HCT116 (cell line): Measurements from ENCODE around the gene CASP6. TPM values are rescaled to one million over a fixed set of nuclear protein-coding genes. Genes with fewer than 3 reads are reported as not detected.

Source experiments
- ATAC-seq: fragments of 200-7000 bp; cut with Tn5 transposase; 2 replicates; pipeline ENCODE4 v1.9.1; 2020; ENCODE audit warnings: mild to moderate bottlenecking, moderate library complexity
- BruUV-seq: library from RNA; stranded (reverse); fragments of 400-500 nt; replicated peaks from 2 replicates; lab custom pipeline; 2021; lab: Mats Ljungman, UMichigan
- CTCF ChIA-PET: fragments of 300-600 bp; sonication (Branson Sonifier 250); formaldehyde crosslinking; loops from one replicate; lab custom pipeline; 2021; ENCODE audit warnings: antibody characterized with exemption; lab: Charles Lee
- POLR2A ChIA-PET: fragments of 300-600, 350-600 bp; sonication (Branson Sonifier 250); formaldehyde crosslinking; loops from one replicate; lab custom pipeline; 2021; ENCODE audit warnings: antibody characterized with exemption; lab: Charles Lee
- RAD21 ChIA-PET, 2 experiments: fragments of 300-600 bp; sonication (Branson Sonifier 250); formaldehyde crosslinking; loops; one replicate each; lab custom pipeline; 2023; ENCODE audit warnings: low total read pairs in 2 of 2; ENCODE audit not compliant: uncharacterized antibody in 2 of 2, unreplicated experiment in 2 of 2, low non-redundant PET in 1 of 2; lab: Charles Lee
- DNase-seq: peaks from one replicate; pipeline ENCODE4 v3.0.0-alpha.2; 2010; ENCODE audit warnings: low read depth, low spot score
- H2AFZ ChIP-seq: fragments of 200-600 bp; shearing (Covaris generic), sonication (generic); 2 replicates; pipeline ENCODE4 v1.6.1; 2017; ENCODE audit warnings: low read depth, mixed run types, mixed read lengths, antibody characterized with exemption, low read length; ENCODE audit not compliant: poor library complexity, severe bottlenecking
- H3K27ac ChIP-seq: 2 replicates; pipeline ENCODE4 v1.5.1; 2012; ENCODE audit warnings: low read depth, low read length
- H3K27me3 ChIP-seq: fragments of 200-600 bp; sonication (generic); 2 replicates; pipeline ENCODE4 v1.6.1; 2016; ENCODE audit warnings: mixed run types, low read length, mixed read lengths; ENCODE audit not compliant: insufficient read depth
- H3K36me3 ChIP-seq, 2 experiments: fragments of 200-500 bp in 1 of 2; fragments of 200-600 bp in 1 of 2; sonication (Bioruptor generic) in 1 of 2; sonication (generic) in 1 of 2; 2 replicates each; pipeline versions ENCODE4 v1.5.1 to v1.6.1; 2014 to 2016; ENCODE audit warnings: low read length in 2 of 2, inconsistent platforms in 1 of 2, mixed read lengths in 1 of 2, mixed run types in 1 of 2; ENCODE audit not compliant: insufficient read depth in 2 of 2, control insufficient read depth in 1 of 2
- H3K4me1 ChIP-seq, 2 experiments: fragments of 200-600 bp in 1 of 2; sonication (generic) in 1 of 2; 2 replicates each; pipeline versions ENCODE4 v1.5.1 to v1.6.1; 2012 to 2017; ENCODE audit warnings: low read length in 2 of 2, inconsistent platforms in 1 of 2, mild to moderate bottlenecking in 1 of 2, mixed read lengths in 1 of 2, mixed run types in 1 of 2, moderate library complexity in 1 of 2; ENCODE audit not compliant: insufficient read depth in 2 of 2, control insufficient read depth in 1 of 2
- H3K4me2 ChIP-seq: fragments of 200-600 bp; sonication (generic); 2 replicates; pipeline ENCODE4 v1.6.1; 2017; ENCODE audit warnings: mixed run types, low read length, mixed read lengths
- H3K4me3 ChIP-seq, 2 experiments: fragments of 200-600 bp in 1 of 2; sonication (generic) in 1 of 2; replicated peaks in 1 of 2; 2 replicates each; pipeline ENCODE4 v1.5.1; 2011 to 2016; ENCODE audit warnings: low read length in 2 of 2, control low read depth in 1 of 2, low read depth in 1 of 2, mild to moderate bottlenecking in 1 of 2, mixed read lengths in 1 of 2, mixed run types in 1 of 2
- H3K79me2 ChIP-seq: fragments of 200-600 bp; sonication (generic); 2 replicates; pipeline ENCODE4 v1.6.1; 2017; ENCODE audit warnings: mild to moderate bottlenecking, mixed run types, low read length, moderate library complexity, mixed read lengths; ENCODE audit not compliant: insufficient read depth
- H3K9ac ChIP-seq: fragments of 200-600 bp; sonication (generic); 2 replicates; pipeline ENCODE4 v1.6.1; 2016; ENCODE audit warnings: low read length, mixed read lengths
- H3K9me2 ChIP-seq: fragments of 200-600 bp; sonication (generic), shearing (Covaris generic); 2 replicates; pipeline ENCODE4 v1.6.1; 2017; ENCODE audit warnings: mixed run types, mild to moderate bottlenecking, moderate library complexity; ENCODE audit not compliant: insufficient read depth
- H3K9me3 ChIP-seq, 2 experiments: fragments of 200-500 bp in 1 of 2; fragments of 200-600 bp in 1 of 2; sonication (Bioruptor generic) in 1 of 2; sonication (generic) in 1 of 2; 2 replicates each; pipeline ENCODE4 v1.6.1; 2014 to 2017; ENCODE audit warnings: low read length in 2 of 2, mixed read lengths in 2 of 2, inconsistent platforms in 1 of 2, low read depth in 1 of 2, mild to moderate bottlenecking in 1 of 2, mixed run types in 1 of 2, moderate library complexity in 1 of 2; ENCODE audit not compliant: control insufficient read depth in 1 of 2, insufficient read depth in 1 of 2
- H4K20me1 ChIP-seq: fragments of 200-600 bp; sonication (generic), shearing (Covaris generic); 2 replicates; pipeline ENCODE4 v1.6.1; 2017; ENCODE audit warnings: mixed run types, mild to moderate bottlenecking, moderate library complexity; ENCODE audit not compliant: insufficient read depth
- ATF3 ChIP-seq: IDR thresholded peaks from 2 replicates; pipeline ENCODE4 v1.6.1; 2012
- CBX3 ChIP-seq: IDR thresholded peaks from 2 replicates; pipeline ENCODE4 v1.6.1; 2012; ENCODE audit warnings: low read depth
- CEBPB ChIP-seq: IDR thresholded peaks from 2 replicates; pipeline ENCODE4 v1.6.1; 2012; ENCODE audit warnings: low read depth
- EZH2 ChIP-seq: fragments of 200-600 bp; sonication (generic); IDR thresholded peaks from 2 replicates; pipeline ENCODE4 v1.6.1; 2017; ENCODE audit warnings: antibody characterized with exemption, mixed run types
- FOSL1 ChIP-seq: IDR thresholded peaks from 2 replicates; pipeline ENCODE4 v1.6.1; 2012; ENCODE audit warnings: low read depth
- JUND ChIP-seq: IDR thresholded peaks from 2 replicates; pipeline ENCODE4 v1.6.1; 2012
- MAX ChIP-seq: IDR thresholded peaks from 2 replicates; pipeline ENCODE4 v1.6.1; 2012
- POLR2A ChIP-seq: IDR thresholded peaks from 2 replicates; pipeline ENCODE4 v1.7.0; 2011; ENCODE audit warnings: borderline replicate concordance; ENCODE audit not compliant: insufficient read depth, insufficient read length; ENCODE audit errors: extremely low read depth
- POLR2AphosphoS5 ChIP-seq: IDR thresholded peaks from 2 replicates; pipeline ENCODE4 v1.6.1; 2011; ENCODE audit warnings: mild to moderate bottlenecking, low read depth, low read length, moderate library complexity
- RAD21 ChIP-seq: IDR thresholded peaks from 2 replicates; pipeline ENCODE4 v1.6.1; 2012; ENCODE audit warnings: low read depth, mild to moderate bottlenecking
- SIN3A ChIP-seq: IDR thresholded peaks from 2 replicates; pipeline ENCODE4 v1.6.1; 2012; ENCODE audit warnings: low read depth
- YY1 ChIP-seq: IDR thresholded peaks from 2 replicates; pipeline ENCODE4 v1.6.1; 2011; ENCODE audit warnings: low read length, low read depth, moderate library complexity, mild to moderate bottlenecking; ENCODE audit not compliant: insufficient replicate concordance; ENCODE audit errors: extremely low read depth
- ZBTB33 ChIP-seq: IDR thresholded peaks from 2 replicates; pipeline ENCODE4 v1.6.1; 2011; ENCODE audit warnings: mild to moderate bottlenecking, low read length, moderate library complexity; ENCODE audit not compliant: insufficient replicate concordance; ENCODE audit errors: extremely low read depth
- ZFX ChIP-seq: fragments of 450-650 bp; IDR thresholded peaks from 2 replicates; pipeline ENCODE4 v1.6.1; 2017
- ZNF274 ChIP-seq: fragments of 200-500 bp; sonication (Bioruptor generic); IDR thresholded peaks from 2 replicates; pipeline ENCODE4 v1.6.1; 2014; ENCODE audit warnings: mild to moderate bottlenecking, low read depth, low read length, inconsistent platforms
- intact Hi-C: fragments of 100-400 bp; cut with micrococcal nuclease; formaldehyde crosslinking; loops from 2 replicates; pipeline ENCODE4 v1.10.0; 2022
- total RNA-seq: library from RNA; stranded (reverse); gene quantifications from one replicate; pipeline ENCODE4 v1.2.1, GENCODE V29; 2021; ENCODE audit not compliant: unreplicated experiment
- TF ChIP-seq, protein P1 (sequence below), 3 experiments: fragments of 200-600 bp in 1 of 3; sonication (generic) in 1 of 3; IDR thresholded peaks in 2 of 3; conservative IDR thresholded peaks in 1 of 3; 2 replicates each; pipeline ENCODE4 v1.5.1; 2012 to 2017; ENCODE audit warnings: low read depth in 2 of 3, low read length in 2 of 3, antibody characterized with exemption in 1 of 3, borderline replicate concordance in 1 of 3, control low read depth in 1 of 3, mild to moderate bottlenecking in 1 of 3, mixed read lengths in 1 of 3, mixed run types in 1 of 3, moderate library complexity in 1 of 3; ENCODE audit not compliant: insufficient read depth in 1 of 3

Gene CASP6
- total RNA-seq, 1 experiment from 2014 or later, result 18.1 TPM

DNA sequence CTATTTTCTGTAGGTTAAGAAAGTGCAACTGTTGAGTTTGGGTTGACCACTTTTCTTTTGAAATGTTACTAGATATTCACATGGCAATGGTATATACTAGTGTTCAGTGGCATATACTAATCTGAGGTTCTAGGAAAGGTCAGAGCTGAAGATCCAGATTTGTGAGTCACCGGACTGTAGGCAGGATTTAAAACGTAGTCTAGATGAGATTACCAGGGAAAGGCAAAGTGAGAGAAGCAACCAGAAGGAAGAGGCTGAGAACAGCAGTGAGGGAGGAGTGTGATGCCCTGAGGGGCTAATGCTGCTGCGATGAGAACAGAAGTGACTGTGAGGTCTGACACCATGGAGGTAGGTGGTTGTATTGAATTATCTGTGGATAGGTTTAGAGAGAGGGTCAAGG, 36.3 kb upstream of the CASP6 start:
- Histone ChIP-seq H3K9me3 (no peaks in the 10 kb centered on the region), H2AFZ (no peak overlapping the region), H3K27me3 (no peaks in the 10 kb centered on the region), H4K20me1 (no peaks in the 10 kb centered on the region), H3K4me2 (no peak overlapping the region), H3K4me3 (no peak overlapping the region), H3K36me3 (no peaks in the 10 kb centered on the region), H3K4me1 (no peaks in the 10 kb centered on the region), H3K27ac (no peak overlapping the region), H3K9ac (no peak overlapping the region), H3K79me2 (no peaks in the 10 kb centered on the region), H3K9me2 (no peaks in the 10 kb centered on the region)
- intact Hi-C loops, result no loop called here
- POLR2A ChIA-PET, result no interaction called here
- RAD21 ChIA-PET, result no interaction called here
- ATAC-seq (no peak), DNase-seq (no peak)
- BruUV-seq, result no TSS peak
- CTCF ChIA-PET, result no interaction called here
- TF ChIP-seq POLR2AphosphoS5 (no peak), JUND (no peak), POLR2A (no peak), ZFX (no peak), SIN3A (no peak), CBX3 (no peak), CEBPB (no peak), ATF3 (no peak), ZNF274 (no peak), MAX (no peak), ZBTB33 (no peak), YY1 (no peak), RAD21 (no peak), FOSL1 (no peak), EZH2 (no peak)
- TF ChIP-seq, protein P1, sequence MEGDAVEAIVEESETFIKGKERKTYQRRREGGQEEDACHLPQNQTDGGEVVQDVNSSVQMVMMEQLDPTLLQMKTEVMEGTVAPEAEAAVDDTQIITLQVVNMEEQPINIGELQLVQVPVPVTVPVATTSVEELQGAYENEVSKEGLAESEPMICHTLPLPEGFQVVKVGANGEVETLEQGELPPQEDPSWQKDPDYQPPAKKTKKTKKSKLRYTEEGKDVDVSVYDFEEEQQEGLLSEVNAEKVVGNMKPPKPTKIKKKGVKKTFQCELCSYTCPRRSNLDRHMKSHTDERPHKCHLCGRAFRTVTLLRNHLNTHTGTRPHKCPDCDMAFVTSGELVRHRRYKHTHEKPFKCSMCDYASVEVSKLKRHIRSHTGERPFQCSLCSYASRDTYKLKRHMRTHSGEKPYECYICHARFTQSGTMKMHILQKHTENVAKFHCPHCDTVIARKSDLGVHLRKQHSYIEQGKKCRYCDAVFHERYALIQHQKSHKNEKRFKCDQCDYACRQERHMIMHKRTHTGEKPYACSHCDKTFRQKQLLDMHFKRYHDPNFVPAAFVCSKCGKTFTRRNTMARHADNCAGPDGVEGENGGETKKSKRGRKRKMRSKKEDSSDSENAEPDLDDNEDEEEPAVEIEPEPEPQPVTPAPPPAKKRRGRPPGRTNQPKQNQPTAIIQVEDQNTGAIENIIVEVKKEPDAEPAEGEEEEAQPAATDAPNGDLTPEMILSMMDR (IDR thresholded peaks at IDR 0.05 in 2 of 3, conservative IDR thresholded peaks at IDR 0.05 in 1 of 3; ENCODE audit: borderline replicate concordance in 1 of 3, insufficient read depth in 1 of 3, low read depth in 2 of 3, low read length in 2 of 3), result no peak
